BJ (cell line): Measurements from ENCODE around the gene RANBP3. TPM values are rescaled to one million over a fixed set of nuclear protein-coding genes. Genes with fewer than 3 reads are reported as not detected.

ENCODE experiments used
- CTCF ChIA-PET: fragments of 350-600 bp; formaldehyde crosslinking; extraction: SDS; loops from one replicate; lab custom pipeline; 2021; ENCODE audit warnings: antibody characterized with exemption, inconsistent platforms; lab: Yijun Ruan, JAX
- POLR2A ChIA-PET: fragments of 300-600 bp; sonication (Branson Sonifier 250); formaldehyde crosslinking; extraction: SDS; loops from one replicate; lab custom pipeline; 2021; ENCODE audit warnings: antibody characterized with exemption; lab: Charles Lee
- DNase-seq: peaks from one replicate; pipeline ENCODE4 v3.0.0-alpha.2; 2011; ENCODE audit warnings: low read depth
- H3K27me3 ChIP-seq: 2 replicates; pipeline ENCODE4 v1.6.0; 2011; ENCODE audit warnings: low read length; ENCODE audit not compliant: control insufficient read depth, insufficient read depth
- H3K36me3 ChIP-seq: 2 replicates; pipeline ENCODE4 v1.5.1; 2011; ENCODE audit warnings: low read length; ENCODE audit not compliant: control insufficient read depth, insufficient read depth
- H3K4me3 ChIP-seq: 2 replicates; pipeline ENCODE4 v1.5.1; 2011; ENCODE audit warnings: low read depth, mild to moderate bottlenecking, control low read depth, low read length
- polyA plus RNA-seq: library from polyadenylated mRNA; depleted of rRNA; stranded (reverse); fragments of >200 nt; gene quantifications from 2 replicates; pipeline ENCODE4 v1.2.3, GENCODE V29; 2011
- TF ChIP-seq, protein P1 (sequence below): IDR thresholded peaks from 2 replicates; pipeline ENCODE4 v1.5.1; 2011; ENCODE audit warnings: low read depth, mild to moderate bottlenecking, control low read depth, inconsistent platforms, low read length, moderate library complexity; ENCODE audit not compliant: insufficient read depth

The RANBP3 gene
- polyA plus RNA-seq, 1 experiment, result 68.6 TPM

DNA sequence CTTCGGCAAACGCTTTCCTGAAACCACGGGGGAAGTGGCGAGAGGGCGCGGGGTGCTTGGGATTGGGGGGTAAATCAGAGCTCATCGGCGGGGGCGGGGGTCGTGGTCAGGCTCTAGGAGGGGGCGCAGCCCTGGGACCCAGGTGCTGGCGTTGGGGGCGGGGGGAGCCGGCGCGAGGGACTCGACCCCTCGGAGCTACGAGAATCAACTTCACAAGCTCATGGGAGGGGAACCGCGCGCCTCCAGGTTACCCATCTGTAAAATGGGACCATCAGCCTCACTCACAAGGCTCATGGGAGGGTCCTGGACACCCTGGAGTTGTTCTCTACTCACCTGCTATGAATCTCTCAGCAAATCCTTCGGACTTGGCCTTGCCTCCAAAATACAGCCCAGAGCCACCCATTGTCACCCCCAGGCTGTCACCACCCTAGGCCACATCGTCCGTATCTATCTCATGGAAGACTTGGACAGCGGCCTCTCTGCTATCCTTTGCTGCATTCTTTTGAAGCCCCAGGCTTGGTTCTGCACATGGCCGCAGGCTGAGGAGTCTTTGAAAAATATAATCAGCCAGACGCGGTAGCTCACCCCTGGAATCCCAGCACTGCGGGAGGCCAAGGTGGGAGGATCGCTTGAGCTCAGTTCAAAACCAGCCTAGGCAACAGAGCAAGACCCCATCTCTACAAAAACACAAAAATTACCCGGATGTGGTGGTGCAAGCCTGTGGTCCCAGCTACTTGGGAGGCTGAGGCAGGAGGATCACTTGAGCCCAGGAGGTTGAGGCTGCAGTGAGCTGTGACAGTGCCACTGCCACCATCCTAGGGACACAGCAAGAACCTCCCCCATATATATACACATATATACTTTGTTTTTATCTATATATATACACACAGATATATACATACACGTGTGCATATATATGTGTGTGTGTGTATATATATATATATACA is 939 bp upstream of the RANBP3 start:
- POLR2A ChIA-PET, result interaction anchor here (0.6 kb wide), 1 partner anchor 289 kb away, joined by 9 read pairs; no protein-coding TSS in a partner anchor
- no peak for DNase-seq

GRCh38 chr19:5977222-5977784 is 637 bp downstream of the RANBP3 start:
- TF ChIP-seq, protein P1, sequence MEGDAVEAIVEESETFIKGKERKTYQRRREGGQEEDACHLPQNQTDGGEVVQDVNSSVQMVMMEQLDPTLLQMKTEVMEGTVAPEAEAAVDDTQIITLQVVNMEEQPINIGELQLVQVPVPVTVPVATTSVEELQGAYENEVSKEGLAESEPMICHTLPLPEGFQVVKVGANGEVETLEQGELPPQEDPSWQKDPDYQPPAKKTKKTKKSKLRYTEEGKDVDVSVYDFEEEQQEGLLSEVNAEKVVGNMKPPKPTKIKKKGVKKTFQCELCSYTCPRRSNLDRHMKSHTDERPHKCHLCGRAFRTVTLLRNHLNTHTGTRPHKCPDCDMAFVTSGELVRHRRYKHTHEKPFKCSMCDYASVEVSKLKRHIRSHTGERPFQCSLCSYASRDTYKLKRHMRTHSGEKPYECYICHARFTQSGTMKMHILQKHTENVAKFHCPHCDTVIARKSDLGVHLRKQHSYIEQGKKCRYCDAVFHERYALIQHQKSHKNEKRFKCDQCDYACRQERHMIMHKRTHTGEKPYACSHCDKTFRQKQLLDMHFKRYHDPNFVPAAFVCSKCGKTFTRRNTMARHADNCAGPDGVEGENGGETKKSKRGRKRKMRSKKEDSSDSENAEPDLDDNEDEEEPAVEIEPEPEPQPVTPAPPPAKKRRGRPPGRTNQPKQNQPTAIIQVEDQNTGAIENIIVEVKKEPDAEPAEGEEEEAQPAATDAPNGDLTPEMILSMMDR, result no peak
- POLR2A ChIA-PET, result no interaction called here
- Histone ChIP-seq H3K4me3 (peak overlapping the region; percentile 98), H3K27me3 (no peaks in the 10 kb centered on the region), H3K36me3 (peaks cover 3% of the 10 kb centered on the region)
- no peak for DNase-seq
- CTCF ChIA-PET, result interaction anchor here (1.1 to 5.1 kb wide), 2 partner anchors 9 to 173 kb away, joined by 6 to 49 read pairs; no protein-coding TSS in a partner anchor

More for the DNA sequence above, 939 bp upstream of the RANBP3 start:
- TF ChIP-seq, protein P1, result no peak
- H3K27me3 ChIP-seq, result no peaks in the 10 kb centered on the region
- CTCF ChIA-PET, result interaction anchor here (1.1 to 5.1 kb wide), 5 partner anchors 9 to 175 kb away, joined by 4 to 49 read pairs (median 7); no protein-coding TSS in a partner anchor
- H3K4me3 ChIP-seq, result peak overlapping the region; percentile 84
- peaks cover 1% of the 10 kb centered on the region; the same call in 1 of the 2 replicates for H3K36me3 ChIP-seq

DNA sequence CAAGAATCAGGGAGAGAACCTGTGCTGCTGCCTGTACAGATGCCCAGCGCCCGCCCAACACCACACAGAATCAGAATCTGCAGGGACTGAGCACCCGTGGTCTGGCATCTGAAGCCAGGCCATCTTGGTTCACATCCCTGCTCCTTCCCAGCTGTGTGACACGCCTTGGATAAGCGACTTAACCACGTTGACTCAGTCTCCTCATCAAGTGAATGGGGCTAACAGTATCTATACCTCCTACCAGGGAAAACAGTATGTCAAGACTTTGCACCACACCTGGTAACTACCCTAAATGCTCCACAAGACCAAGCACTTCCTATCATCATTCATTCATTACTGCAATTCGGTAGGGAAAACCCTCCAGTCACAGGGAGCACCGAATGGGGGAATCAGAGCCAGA is 1.2 kb downstream of the RANBP3 start:
- CTCF ChIA-PET, result interaction anchor here (5.1 kb wide), 1 partner anchor 9 kb away, joined by 49 read pairs; no protein-coding TSS in a partner anchor
- POLR2A ChIA-PET, result no interaction called here
- TF ChIP-seq, protein P1, result no peak
- DNase-seq, result no peak
- Histone ChIP-seq H3K27me3 (no peaks in the 10 kb centered on the region), H3K4me3 (peak overlapping the region; percentile 98), H3K36me3 (peaks cover 3% of the 10 kb centered on the region)

GRCh38 chr19:5975388-5975728 is 2.6 kb downstream of the RANBP3 start:
- POLR2A ChIA-PET, result no interaction called here

More at GRCh38 chr19:5975388-5975728, 2.6 kb downstream of the RANBP3 start:
- CTCF ChIA-PET, result interaction anchor here (0.6 to 1.4 kb wide), 4 partner anchors 11 to 49 kb away, joined by 3 to 4 read pairs (median 3); no protein-coding TSS in a partner anchor
- DNase-seq, result no peak
- H3K36me3 ChIP-seq, result peaks cover 5% of the 10 kb centered on the region
- TF ChIP-seq, protein P1, result no peak
- H3K27me3 ChIP-seq, result no peaks in the 10 kb centered on the region
- H3K4me3 ChIP-seq, result no peak overlapping the region
